ENCODE measurements around the gene PLEKHF1.

PLEKHF1 gene

DNA sequence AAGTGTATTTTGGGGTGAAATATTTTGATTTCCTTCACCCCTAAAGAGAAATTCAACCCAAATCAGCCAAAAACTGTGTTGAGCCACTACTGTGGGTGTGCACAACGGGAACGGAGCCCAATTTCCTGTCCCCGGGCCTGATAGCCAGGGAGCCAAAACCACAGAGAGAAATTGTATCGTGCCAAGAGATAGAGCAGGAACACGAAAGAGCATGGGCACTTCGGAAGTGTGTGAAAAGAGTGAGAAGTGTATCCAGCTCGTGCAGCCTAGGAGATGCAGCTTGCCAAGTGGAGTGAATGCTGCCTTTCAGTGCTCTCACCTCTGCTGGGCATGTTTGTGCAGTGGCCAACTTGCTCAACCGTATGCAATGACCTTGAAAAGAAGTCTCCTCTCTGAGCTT lies 19.4 kb upstream of the PLEKHF1 start:
- Mint-ChIP-seq H3K27ac (no peak overlapping the region), H3K9me3 (no peaks in the 10 kb centered on the region), H3K36me3 (ENCODE audit: low read depth) (no peaks in the 10 kb centered on the region), H3K4me3 (no peak overlapping the region), H3K4me1 (ENCODE audit: low read depth) (peaks cover 18% of the 10 kb centered on the region), H3K27me3 (no peaks in the 10 kb centered on the region)

- Mint-ChIP-seq H3K27me3 (no peaks in the 10 kb centered on the region), H3K4me3 (no peak overlapping the region), H3K27ac (no peak overlapping the region)
Observed at GRCh38 chr19:29650772-29651387, 14.4 kb upstream of the PLEKHF1 start.

GRCh38 chr19:29651622-29652394 lies 13.5 kb upstream of the PLEKHF1 start:
- no peak overlapping the region for H3K4me3 Mint-ChIP-seq

More at GRCh38 chr19:29650772-29651387, 14.4 kb upstream of the PLEKHF1 start:
- H3K36me3 Mint-ChIP-seq (ENCODE audit: low read depth) = no peaks in the 10 kb centered on the region
- H3K4me1 Mint-ChIP-seq (ENCODE audit: low read depth) = peaks cover 6% of the 10 kb centered on the region
- H3K9me3 Mint-ChIP-seq = no peaks in the 10 kb centered on the region

DNA sequence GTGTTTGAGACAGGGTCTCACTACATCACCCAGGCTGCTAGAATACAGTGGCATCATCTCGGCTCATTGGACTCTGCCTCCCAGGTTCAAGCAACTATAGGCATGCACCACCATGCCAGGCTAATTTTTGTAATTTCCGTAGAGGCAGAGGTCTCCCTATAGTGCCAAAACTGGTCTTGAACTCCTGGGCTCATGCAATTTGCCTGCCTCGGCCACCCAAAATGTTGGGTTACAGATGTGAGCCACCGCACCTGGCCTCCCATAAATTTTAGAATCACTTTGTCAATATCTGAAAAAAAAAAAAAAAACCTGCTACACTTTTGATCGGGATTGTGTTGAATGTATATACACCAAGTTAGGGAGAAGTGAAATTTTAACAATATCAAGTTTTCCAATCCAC lies 11.9 kb upstream of the PLEKHF1 start:
- Mint-ChIP-seq H3K4me3 (no peak overlapping the region), H3K4me1 (ENCODE audit: low read depth) (no peaks in the 10 kb centered on the region), H3K27me3 (no peaks in the 10 kb centered on the region), H3K27ac (no peak overlapping the region), H3K9me3 (no peaks in the 10 kb centered on the region), H3K36me3 (ENCODE audit: low read depth) (no peaks in the 10 kb centered on the region)

More at GRCh38 chr19:29651622-29652394, 13.5 kb upstream of the PLEKHF1 start:
- Mint-ChIP-seq H3K36me3 (ENCODE audit: low read depth) (no peaks in the 10 kb centered on the region), H3K9me3 (no peaks in the 10 kb centered on the region), H3K4me1 (ENCODE audit: low read depth) (no peaks in the 10 kb centered on the region), H3K27me3 (no peaks in the 10 kb centered on the region), H3K27ac (no peak overlapping the region)

GRCh38 chr19:29655648-29656335 lies 9.5 kb upstream of the PLEKHF1 start:
- no peaks in the 10 kb centered on the region for H3K36me3 Mint-ChIP-seq (ENCODE audit: low read depth)
- no peaks in the 10 kb centered on the region for H3K27me3 Mint-ChIP-seq
- H3K4me3 Mint-ChIP-seq = no peak overlapping the region
- no peaks in the 10 kb centered on the region for H3K9me3 Mint-ChIP-seq
- peaks cover 6% of the 10 kb centered on the region for H3K4me1 Mint-ChIP-seq (ENCODE audit: low read depth)
- H3K27ac Mint-ChIP-seq = no peak overlapping the region

DNA sequence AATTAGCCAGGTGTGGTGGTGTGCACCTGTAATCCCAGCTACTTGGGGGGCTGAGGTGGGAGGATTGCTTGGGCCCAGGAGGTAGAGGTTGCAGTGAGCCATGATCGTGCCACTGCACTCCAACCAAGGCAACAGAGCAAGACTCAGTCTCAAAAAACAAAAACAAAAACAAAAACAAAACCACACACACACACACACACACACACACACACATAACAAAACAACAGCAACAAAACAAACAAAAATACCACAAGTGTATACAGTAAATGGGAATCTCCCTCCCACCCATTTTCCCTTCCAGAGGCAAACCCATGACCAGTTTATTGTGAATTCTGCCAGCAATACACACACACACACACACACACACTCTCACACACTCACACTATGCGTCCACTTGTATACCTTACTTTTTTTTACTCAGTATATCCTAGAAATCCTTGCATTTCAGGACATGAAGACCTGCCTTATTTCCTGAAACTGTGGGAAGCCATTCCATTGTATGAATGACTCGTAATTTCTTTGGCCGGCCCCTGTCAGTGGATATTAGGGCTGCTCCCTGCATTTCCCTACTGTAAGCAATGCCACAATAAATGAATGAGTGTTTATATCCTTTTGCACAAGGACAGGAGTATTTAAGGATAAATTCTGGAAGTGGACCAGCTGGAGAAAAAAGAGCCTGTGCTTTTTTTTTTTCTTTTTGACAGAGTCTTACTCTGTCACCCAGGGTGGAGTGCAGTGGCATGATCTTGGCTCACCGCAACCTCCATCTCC lies 6.9 kb upstream of the PLEKHF1 start:
- Mint-ChIP-seq H3K4me3 (no peak overlapping the region), H3K36me3 (ENCODE audit: low read depth) (no peaks in the 10 kb centered on the region), H3K27me3 (no peaks in the 10 kb centered on the region), H3K4me1 (ENCODE audit: low read depth) (peaks cover 30% of the 10 kb centered on the region), H3K27ac (no peak overlapping the region), H3K9me3 (no peaks in the 10 kb centered on the region)

DNA sequence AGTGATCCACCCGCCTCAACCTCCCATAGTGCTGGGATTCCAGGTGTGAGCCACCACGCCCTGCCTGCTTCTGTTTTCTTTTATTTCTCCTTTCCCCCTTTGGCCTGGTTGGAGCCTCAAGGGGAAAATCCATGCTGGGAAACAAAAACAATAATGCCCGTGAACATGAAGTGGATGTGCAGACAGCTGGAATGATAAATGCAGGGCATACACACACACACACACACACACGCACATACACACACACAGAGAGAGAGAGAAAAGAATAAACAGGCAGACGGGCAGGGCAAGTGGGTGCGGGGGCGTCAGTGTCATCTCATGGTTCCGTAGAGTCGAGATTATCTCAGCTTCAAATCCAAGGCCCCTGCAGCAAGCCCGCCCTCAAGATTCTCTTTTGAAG lies 4.4 kb upstream of the PLEKHF1 start:
- Mint-ChIP-seq H3K27ac (peak overlapping the region; percentile 61), H3K9me3 (no peaks in the 10 kb centered on the region), H3K36me3 (ENCODE audit: low read depth) (no peaks in the 10 kb centered on the region), H3K27me3 (no peaks in the 10 kb centered on the region), H3K4me1 (ENCODE audit: low read depth) (peaks cover 45% of the 10 kb centered on the region), H3K4me3 (no peak overlapping the region)

DNA sequence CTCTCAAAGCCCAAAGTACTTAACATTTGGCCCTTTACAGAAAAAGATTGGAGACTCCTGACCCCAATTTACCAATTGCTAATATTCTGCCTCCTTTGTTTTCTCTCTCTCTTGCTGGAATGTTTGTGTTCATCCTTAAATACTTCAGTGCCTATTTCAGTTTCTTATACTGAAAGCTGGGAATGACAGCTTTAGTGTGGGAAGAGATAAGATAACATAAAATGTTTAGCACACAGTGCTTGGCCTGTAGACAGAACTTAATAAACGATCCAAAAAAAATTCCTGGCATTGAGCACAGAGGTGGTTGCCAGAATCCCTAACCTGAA lies 3.0 kb upstream of the PLEKHF1 start:
- H3K4me1 Mint-ChIP-seq (ENCODE audit: low read depth) = peaks cover 54% of the 10 kb centered on the region
- peaks cover 7% of the 10 kb centered on the region for H3K36me3 Mint-ChIP-seq (ENCODE audit: low read depth)
- H3K27ac Mint-ChIP-seq = peak overlapping the region; percentile 88
- H3K9me3 Mint-ChIP-seq = no peaks in the 10 kb centered on the region
- no peaks in the 10 kb centered on the region for H3K27me3 Mint-ChIP-seq
- H3K4me3 Mint-ChIP-seq = peak overlapping the region; percentile 40

DNA sequence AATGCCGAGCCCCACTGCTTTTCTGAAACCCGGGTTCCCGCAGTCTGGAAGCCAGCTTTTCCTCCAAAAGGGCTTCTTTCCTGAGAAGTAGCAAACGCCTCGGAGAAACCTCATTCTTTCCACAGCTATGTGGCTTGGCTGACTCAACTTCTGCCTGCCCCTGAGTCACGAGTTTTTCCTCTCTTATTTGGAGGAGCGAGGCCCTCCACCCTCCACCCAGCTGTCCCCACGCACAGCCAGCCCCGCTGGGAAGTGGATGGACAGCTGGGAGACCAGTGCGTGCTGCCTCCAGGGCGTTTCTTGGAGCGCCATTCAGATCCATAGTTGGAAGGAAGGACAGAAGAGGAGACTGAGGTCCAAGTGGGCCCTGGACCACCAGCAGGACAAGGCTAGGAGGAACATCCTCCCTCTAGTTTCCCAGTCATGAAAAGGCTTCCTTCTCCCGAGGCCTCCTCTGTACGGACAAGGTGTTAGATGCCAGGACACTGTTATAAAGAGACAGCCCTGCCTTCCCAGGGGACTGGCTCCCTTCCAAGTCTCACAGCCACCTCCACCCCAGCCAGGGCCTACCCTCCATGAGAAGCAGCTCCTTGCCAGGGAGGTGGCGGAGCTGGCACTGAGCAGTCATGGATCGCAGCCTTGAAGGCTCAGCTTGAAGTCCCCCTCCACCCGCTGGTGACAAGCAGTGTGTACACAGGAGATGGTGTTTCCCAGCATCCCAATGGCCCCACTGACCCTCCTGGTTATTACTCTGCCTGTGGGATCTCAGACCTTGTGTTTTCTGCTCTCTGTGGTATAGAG lies 2.5 kb upstream of the PLEKHF1 start:
- Mint-ChIP-seq H3K4me3 (peak overlapping the region; percentile 40), H3K27ac (peak overlapping the region; percentile 88), H3K4me1 (ENCODE audit: low read depth) (peaks cover 59% of the 10 kb centered on the region), H3K27me3 (no peaks in the 10 kb centered on the region), H3K36me3 (ENCODE audit: low read depth) (peaks cover 8% of the 10 kb centered on the region), H3K9me3 (no peaks in the 10 kb centered on the region)

GRCh38 chr19:29663861-29664752 lies 1.2 kb upstream of the PLEKHF1 start:
- H3K9me3 Mint-ChIP-seq = no peaks in the 10 kb centered on the region
- H3K4me3 Mint-ChIP-seq = peak overlapping the region; percentile 70
- peaks cover 8% of the 10 kb centered on the region for H3K36me3 Mint-ChIP-seq (ENCODE audit: low read depth)
- peak overlapping the region; percentile 72 for H3K27ac Mint-ChIP-seq
- H3K27me3 Mint-ChIP-seq = no peaks in the 10 kb centered on the region
- H3K4me1 Mint-ChIP-seq (ENCODE audit: low read depth) = peaks cover 73% of the 10 kb centered on the region

DNA sequence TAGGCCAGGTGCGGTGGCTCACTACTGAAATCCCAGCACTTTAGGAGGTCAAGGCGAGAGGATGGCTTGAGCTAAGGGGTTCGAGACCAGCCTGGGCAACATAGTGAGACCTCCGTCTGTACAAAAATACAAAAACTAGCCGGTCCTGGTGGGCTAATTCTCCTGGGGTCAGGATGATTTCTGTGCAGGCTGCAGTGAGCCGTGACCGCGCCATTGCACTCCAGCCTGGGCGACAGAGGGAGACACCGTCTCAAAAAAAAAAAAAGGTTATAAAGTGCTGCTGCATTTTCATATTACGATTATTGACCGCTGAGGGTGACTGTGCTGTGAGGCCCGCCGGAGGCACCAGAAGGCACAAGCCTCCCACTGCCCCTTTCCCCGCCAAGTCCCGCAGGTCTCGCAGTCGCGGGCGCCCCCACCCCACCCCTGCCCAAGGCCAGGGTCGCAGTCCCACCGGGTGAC lies 477 bp upstream of the PLEKHF1 start:
- Mint-ChIP-seq H3K4me1 (ENCODE audit: low read depth) (peaks cover 79% of the 10 kb centered on the region), H3K4me3 (peak overlapping the region; percentile 70), H3K36me3 (ENCODE audit: low read depth) (peaks cover 15% of the 10 kb centered on the region), H3K9me3 (no peaks in the 10 kb centered on the region), H3K27ac (peak overlapping the region; percentile 72), H3K27me3 (no peaks in the 10 kb centered on the region)

GRCh38 chr19:29665826-29666577 lies 741 bp downstream of the PLEKHF1 start:
- Mint-ChIP-seq H3K27me3 (no peaks in the 10 kb centered on the region), H3K9me3 (no peaks in the 10 kb centered on the region), H3K27ac (peak overlapping the region; percentile 92), H3K36me3 (ENCODE audit: low read depth) (peaks cover 24% of the 10 kb centered on the region), H3K4me3 (peak overlapping the region; percentile 88), H3K4me1 (ENCODE audit: low read depth) (peaks cover 83% of the 10 kb centered on the region)
